ENCODE measurements around the gene TMEM51.

Gene TMEM51, protein sequence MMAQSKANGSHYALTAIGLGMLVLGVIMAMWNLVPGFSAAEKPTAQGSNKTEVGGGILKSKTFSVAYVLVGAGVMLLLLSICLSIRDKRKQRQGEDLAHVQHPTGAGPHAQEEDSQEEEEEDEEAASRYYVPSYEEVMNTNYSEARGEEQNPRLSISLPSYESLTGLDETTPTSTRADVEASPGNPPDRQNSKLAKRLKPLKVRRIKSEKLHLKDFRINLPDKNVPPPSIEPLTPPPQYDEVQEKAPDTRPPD

DNA sequence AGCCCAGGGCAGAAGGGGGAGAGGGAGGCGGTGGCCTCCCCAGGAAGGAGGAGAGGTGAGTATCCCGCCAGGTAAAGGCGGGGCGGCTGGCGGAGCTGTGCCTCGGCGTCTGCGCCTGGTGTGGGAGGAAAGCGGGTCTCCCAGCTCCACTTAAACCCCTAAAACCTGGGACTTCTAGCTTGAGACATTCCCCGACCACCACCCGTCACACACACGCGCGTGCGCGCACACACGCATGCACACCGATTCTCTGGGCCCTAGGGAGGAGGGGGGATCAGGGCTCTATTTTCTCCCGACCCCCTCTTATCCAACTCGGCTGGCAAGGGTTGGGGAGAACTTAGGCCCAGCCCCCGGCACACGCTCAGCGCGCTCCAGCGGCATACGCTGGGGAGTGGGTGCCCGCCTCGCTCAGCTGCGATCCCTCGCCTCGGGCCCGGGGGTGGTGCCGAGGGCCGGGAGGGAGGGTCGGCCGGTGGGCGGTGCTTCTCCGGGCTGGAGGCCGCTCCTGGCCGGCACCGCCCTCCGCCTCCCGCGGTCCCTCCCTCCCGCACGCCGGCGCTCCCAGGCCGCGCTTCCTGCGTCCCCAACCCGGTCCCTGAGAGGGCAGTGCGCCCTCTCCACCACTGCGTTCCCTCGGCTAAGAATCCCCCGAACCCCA lies at the start of gene TMEM51:
TMEM51 (plus strand) TSS at position 564 of the 658 bp plus-strand sequence. CDS start 61,341 bp downstream, outside the sequence.
- DNase-seq, result peak; percentile 72

DNA sequence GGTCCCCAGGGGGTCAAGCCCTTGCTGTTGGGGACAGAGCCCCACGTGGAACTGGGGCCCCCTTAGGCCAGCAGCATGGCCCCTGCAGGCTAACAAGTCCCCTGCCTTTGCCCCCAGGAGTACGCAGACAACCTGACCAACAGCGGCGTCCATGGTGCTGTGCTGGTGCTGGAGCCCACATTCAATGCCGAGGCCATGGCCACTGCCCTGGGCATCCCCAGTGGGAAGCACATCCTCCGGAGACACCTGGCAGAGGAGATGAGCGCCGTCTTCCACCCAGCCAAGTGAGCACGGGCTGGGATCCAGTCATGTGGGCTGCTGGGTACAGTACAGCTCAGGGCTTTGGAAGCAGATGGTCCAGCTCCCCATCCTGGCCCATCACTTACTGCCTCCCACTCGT lies 49.6 kb upstream of the TMEM51 start:
- no peak for DNase-seq

GRCh38 chr1:15104768-15105167 lies 48.8 kb upstream of the TMEM51 start:
- DNase-seq, result no peak

DNA sequence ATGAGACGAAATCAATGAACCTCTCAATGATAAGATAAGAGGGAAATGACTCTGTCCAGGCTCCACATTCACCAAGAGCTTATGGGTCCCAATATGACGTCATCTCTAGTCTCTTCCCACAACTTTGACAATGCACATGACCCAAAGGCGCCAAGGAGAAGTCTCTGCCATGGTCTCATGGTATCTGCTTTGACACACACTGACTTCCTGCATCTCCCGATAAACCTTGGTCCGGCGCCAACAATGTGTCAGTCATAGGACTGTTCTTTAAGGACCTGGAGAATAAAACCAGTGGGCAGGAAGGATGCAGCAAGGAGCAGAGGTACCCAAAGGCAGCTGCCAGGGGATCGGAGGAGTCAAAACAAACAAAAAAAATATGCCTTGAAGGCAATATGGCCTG lies 46.9 kb upstream of the TMEM51 start:
- no peak for DNase-seq

- DNase-seq, result no peak
Measured at GRCh38 chr1:15107058-15107687, 46.4 kb upstream of the TMEM51 start.

GRCh38 chr1:15107911-15108310 lies 45.6 kb upstream of the TMEM51 start:
- no peak for DNase-seq

- no peak for DNase-seq
Measured at GRCh38 chr1:15110128-15110866, 43.2 kb upstream of the TMEM51 start.

DNA sequence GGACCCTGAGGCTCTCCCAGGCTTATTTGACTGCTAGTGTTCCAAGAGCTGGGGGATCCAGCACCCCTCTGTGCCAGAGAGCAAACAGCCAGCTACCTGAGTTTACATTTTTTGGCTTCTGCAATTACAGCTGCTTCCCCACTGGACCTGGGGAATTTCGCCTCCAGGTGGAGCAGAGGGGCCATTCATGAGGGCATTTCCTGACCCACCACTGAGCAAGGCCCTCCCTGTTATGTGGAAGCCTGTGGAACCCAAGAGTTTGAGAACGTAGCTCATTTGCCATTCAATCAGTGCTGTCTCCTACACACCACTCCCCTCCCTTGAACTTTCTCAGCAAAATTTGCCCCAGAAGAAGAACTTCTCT lies 42.7 kb upstream of the TMEM51 start:
- DNase-seq, result no peak

DNA sequence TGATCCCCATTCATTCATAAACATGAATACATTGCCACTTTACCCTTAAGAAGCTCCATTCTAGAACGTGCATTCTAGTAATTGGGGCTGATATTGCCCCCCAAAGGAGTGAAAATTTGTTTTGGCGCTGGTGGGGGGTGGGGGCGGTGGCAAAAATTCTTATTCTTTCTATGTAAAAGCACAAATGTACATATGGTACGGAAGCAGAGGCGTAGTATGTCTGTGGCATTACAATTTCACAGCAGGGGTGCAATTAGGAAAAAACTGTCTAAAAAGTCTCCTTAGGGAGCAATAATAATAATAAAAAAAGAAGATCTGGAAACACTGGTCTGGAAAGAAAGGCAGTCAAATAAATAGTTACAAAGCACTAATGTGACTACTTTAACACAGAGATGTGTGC lies 40.4 kb upstream of the TMEM51 start:
- DNase-seq, result no peak

DNA sequence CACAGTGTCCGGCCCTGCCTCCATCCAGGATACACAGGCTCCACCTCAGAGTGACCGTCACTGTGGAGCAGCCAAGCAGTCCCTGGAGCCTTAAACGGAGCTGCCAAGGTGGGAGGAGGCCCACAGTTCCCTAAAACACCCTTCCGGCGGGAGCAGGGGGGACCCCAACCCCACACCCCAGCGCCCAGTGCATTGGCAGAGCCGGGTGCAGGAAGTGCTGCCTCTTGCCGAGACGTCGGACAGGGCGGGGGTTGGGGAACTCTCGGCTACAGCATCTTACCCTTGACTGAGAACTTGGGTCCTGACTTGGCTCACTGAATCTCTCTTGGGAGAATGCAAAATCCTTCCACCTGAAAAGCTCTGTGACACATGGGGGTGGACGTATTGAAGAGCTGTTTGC lies 38.7 kb upstream of the TMEM51 start:
- DNase-seq, result no peak

GRCh38 chr1:15115542-15116330 lies 37.8 kb upstream of the TMEM51 start:
- no peak for DNase-seq

- DNase-seq, result no peak
Measured at GRCh38 chr1:15116966-15117365, 36.6 kb upstream of the TMEM51 start.

- DNase-seq, result no peak
Measured at GRCh38 chr1:15117671-15118325, 35.7 kb upstream of the TMEM51 start.

GRCh38 chr1:15118579-15118978 lies 35.0 kb upstream of the TMEM51 start:
- no peak for DNase-seq

GRCh38 chr1:15120251-15120945 lies 33.1 kb upstream of the TMEM51 start:
- DNase-seq, result no peak

DNA sequence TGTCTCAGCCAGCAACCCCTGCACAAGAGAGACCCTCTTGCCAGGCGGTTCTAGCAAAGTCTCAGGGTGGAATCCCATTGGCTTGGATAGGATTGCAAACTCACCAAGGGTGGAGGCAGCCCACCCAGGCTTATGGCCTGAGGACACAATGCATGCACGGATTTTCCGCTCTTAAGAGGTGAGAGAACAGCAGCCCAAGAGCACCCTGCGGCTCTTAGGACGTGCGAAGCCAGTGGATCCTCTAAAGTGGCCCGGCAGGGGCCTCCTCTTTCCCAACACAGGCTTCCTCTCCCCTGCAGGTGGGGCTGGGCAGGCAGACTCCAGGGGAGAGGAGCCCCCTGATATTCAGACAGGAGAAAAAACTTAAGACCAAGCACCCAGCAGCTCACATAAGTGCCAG lies 31.2 kb upstream of the TMEM51 start:
- no peak for DNase-seq

DNA sequence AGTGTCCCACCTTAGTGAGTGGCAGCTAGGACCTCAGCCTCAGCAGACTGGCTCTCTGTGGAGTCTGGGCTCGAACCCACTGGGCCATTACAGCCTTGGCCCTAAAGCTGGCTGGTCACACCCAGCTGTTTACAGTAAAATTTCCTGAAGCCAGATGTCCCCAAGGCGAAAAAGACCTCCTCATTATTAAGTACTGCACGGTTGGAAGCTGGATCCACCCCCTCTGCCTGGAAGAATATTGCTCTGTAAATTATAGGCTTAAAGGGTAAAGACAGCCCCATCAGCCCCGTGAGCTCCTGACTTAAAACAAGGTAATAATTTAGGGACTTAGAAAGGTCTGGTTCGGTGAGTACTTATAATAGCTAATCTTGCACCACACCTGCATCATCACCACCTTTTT lies 30.3 kb upstream of the TMEM51 start:
- DNase-seq, result no peak

DNA sequence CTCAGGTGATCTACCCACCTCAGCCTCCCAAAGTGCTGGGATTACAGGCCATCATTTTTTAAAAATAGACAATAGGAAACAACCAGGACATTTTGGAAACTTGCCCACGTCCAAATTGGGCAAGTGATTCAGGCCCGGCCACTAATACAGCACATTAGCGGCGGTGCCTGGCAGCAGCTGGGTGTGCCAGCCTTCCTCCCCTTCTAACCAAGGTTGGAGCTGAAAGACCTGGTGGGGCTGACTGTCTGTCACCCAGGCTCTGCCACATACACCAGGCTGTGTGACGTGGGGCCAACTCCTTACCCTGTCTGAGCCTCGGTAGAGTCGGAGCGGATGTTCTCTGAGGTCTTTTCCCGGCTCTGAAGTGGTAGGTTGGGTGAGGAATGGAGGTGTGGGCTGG lies 29.6 kb upstream of the TMEM51 start:
- DNase-seq, result no peak

- no peak for DNase-seq
Measured at GRCh38 chr1:15124362-15125100, 29.0 kb upstream of the TMEM51 start.

DNA sequence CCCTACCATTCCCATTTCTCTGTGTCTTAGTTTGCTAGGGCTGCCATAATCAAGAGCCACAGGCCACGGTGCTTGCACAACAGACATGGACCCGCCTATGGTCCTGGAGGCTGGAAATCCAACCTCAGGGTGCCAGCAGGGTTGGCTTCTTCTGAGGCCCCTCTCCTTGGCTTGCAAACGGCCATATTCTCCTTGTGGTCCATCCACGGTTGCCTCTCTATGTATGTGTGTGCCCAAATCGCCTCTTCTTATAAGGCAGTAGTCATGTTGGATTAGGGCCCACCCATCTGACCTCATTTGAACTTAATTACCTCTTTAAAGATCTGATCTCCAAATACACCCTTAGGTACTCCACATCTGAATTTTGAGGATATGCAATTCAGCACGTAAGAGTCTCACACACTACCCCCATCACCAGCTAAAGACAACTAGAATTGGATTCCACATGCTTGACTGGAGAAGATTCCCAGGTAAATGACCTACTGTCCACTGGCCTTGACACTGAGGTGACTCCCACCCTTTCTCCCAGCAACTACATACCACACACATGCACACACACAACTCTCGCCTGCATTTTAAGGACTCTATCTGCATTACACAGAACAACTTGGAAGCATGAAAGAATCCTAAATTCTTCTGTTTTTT lies 28.3 kb upstream of the TMEM51 start:
- DNase-seq, result no peak
